HUDEP-2 (cell line): Measurements from ENCODE around the gene DIPK1A.

ENCODE experiments used
- DNase-seq, 76 experiments: peaks; one replicate each; lab custom pipeline; 2025; ENCODE audit not compliant: unreplicated experiment in 76 of 76; lab: John Stamatoyannopoulos, UW

The DIPK1A gene

DNA sequence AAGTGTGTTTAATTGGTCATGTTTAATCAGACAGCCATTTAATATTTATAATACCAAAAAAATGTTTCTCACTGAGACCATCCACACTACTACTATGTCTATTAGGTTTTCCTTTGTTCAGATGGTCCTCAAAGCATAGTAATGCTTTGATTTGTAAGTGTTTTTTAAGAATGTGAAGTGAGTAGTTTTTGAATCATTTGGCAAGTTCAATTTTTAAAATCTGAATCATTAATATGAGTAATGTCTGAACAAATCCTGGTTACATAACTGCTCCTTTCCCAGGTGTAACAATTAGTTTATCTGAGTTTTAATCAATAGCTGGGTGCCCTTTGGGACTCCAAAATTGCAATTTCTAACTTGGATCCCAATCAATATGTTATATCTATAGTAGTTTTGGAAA, 152.9 kb downstream of the DIPK1A start:
- no peak for DNase-seq

DNA sequence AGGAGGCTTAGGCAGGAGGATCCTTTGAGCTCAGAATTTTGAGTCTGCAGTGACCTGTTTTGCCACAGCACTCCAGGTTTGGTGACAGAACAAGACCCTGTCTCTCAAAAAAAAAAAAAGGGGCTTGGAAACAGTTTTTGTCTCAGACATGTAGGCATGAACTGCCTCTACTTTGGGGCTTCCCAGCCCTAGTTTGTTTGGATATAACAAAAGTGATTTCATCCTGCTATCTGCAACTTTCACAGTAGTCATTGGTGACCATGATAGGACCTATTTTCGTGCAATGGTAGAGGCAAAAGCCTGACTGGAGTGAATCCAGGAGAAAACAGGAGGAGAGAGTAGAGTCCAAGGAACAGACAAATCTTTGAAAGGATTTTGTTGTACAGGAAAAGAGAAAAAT, 156.0 kb downstream of the DIPK1A start:
- no peak for DNase-seq

DNA sequence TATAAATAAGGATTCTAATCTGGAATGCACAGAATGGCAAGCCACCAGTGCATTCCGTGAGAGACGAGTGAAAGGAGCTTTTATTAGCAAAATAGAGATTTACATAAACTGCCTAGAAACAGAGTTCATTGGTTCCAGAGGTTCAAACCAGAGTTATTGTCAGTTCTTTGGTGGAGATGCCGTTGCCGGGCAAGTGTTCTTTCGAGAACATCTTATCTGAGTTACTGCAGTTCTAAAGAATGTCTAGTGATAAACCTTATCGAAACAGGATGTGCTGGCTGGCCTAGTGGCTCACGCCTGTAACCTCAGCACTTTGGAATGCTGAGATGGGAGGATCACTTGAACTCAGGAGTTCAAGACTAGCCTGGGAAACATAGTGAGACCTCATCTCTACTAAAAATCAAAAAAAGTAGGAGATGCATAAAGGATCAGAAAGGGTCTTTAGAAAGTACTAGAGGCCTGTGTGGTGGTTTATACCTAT, 156.5 kb downstream of the DIPK1A start:
- peak in 74 of 76 experiments; percentile 10 to 93 (median 70) for DNase-seq

DNA sequence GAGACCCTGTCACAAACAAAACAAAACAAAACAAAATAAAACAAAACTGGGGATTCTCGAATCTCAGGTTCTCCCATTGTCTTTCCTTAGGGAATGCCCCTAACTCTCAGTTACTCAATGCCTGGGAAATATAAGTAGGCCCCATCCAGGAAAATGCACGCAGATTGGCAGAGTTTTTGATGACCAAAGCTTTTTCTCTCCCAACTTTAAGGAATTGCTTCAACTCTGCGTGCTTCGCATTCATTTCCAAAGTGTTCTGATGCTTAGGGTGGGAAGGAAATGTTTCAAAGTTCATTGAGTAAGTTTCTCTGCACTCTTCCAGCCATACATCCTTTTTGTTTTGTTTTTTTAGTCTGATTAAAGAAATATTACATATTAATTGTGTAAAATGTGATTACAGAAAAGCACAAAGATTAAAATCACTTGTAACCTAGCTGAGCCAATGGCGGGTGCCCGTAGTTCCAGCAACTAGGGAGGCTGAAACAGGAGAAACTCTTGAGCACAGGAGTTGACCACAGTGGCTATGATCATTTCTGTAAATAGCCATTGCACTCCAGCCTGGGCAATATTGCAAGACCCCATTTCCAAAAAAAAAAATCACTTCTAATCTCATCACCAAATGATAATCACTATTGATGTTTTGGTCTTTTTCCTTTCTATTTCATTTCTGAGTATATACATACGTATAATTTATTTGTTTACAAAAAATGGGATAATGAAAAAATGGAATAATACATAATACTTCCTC, 157.9 kb downstream of the DIPK1A start:
- DNase-seq: no peak

DNA sequence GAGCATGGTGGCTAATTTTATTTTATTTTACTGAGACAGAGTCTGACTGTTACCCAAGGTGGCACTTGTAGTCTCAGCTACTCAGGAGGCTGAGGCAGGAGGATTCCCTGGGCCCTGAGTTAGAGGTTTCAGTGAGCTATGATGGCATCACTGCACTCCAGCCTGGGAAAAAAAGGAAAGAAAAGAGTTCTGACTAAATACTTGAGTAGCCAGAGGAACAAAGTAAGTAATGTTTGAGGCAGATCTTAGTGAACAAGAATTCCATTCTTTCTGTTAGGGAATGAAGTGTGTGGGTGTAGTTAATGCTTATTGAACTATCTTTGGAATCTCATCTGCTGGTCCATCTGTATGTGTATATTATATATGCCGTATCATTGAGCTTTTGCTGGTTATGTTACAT, 163.3 kb downstream of the DIPK1A start:
- DNase-seq: no peak

DNA sequence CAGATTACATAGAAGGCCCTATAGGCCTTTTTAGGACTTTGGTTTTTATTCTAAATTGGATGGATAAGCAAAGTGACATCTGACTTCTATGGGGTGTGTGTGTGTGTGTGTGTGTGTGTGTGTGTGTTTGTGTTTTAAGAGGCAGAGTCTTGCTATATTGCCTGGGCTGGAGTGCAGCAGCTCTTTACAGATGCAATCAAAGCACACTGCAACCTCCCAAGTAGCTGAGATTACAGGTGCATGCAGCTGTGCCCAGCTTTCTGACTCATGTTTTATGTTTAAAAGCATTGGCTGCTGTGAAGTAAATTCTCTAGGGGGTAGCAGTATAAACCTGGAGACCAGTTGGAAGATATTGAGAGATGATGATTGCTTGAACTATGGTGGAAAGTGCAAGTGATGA, 164.0 kb downstream of the DIPK1A start:
- DNase-seq: no peak

DNA sequence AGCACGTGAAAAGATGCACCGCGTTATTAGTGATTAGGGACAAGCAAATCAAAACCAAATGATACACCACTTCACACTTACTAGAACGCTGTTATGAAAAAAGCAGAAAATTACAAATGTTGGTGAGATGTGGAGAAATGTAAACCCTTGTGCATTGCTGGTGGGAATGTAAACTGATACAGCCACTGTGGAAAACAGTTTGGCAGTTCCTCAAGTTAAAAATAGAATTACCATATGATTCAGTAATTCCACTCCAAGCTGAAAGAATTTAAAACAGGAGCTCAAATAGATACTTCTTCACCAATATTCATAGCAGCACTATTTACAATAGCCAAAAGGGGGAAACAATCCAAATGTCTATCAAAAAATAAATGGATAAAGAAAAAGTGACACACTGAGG, 166.1 kb downstream of the DIPK1A start:
- no peak for DNase-seq

DNA sequence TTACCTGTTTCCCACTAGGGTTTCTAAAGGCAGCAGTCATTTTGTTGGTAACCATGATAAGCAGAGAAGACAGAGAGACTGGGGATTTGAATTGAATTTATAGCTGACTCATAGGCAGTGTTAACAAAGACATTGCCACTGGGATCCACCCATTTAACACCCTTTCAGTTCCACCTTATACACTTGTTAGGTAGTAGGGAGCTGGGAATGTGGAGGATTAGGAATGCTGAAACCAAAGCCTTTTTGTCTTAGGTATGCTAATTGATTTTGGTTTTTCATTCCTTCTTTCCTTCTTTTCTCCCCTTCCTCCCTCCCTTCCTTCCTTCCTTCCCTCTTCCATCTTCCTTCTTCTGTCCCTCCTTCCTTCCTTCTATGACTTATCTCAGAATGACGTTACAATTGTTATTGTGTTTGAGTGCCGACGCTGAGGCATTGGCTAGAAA, 168.9 kb downstream of the DIPK1A start:
- DNase-seq: peak in 8 of 76 experiments; percentile 6 to 40 (median 26)
